ENCODE results near the gene MALT1.
A peak's percentile ranks its signal among the peaks of the same experiment; 100 is the strongest.
"Not testable (repeated sequence)": the region's sequence is repeated elsewhere in the genome, so short reads cannot be mapped to it uniquely, and the experiment has no call there.

Gene MALT1

DNA sequence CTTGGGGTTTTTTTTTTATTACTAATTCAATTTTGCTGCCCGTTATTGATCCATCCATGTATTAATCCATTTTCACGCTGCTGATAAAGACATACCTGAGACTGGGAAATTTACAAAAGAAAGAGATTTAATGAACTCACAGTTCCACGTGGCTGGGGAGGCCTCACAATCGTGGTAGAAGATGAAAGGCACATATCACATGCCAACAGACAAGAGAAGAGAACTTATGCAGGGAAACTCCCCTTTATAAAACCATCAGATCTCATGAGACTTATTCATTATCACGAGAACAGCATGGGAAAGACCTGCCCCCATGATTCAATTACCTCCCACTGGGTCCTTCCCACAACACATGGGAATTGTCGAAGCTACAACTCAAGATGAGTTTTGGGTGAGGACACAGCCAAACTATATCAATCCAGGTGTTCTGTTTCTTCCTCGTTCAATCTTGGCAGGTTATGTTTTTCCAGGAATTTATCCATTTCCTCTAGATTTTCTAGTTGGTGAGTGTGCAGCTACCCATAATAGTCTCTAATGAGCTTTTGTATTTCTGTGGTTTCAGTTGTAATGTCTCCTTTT is 18.0 kb upstream of the MALT1 start:
- DNase-seq (ENCODE audit: low spot score), result not testable (repeated sequence)

DNA sequence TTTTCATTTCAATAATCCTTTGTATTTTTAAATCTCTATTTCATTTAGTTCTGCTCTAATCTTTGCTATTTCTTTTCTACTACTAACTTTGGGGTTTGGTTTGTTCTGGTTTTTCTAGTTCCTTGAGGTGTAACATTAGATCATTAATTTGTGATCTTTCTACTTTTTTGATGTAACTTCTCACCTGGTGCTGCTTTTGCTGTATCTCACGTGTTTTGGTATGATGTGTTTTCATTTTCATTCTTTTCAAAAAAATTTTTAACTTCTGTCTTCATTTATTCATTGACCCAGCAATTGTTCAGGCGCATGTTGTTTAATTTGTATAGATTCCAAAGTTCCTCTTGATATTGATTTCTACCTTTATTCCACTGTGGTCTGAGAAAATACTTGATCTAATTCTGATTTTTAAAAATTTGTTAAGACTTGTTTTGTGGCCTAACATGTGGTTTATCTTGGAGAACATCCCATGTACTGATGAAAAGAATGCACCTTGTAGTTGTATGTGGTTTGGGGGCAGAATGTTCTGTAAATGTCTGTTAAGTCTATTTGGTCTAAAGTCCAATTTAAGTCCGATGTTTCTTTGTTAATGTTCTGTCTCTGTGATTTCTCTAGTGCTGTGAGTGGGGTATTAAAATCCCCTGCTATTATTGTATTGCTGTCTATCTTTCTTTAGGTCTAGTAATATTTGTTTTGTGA is 17.3 kb upstream of the MALT1 start:
- no peak for DNase-seq (ENCODE audit: low spot score)

DNA sequence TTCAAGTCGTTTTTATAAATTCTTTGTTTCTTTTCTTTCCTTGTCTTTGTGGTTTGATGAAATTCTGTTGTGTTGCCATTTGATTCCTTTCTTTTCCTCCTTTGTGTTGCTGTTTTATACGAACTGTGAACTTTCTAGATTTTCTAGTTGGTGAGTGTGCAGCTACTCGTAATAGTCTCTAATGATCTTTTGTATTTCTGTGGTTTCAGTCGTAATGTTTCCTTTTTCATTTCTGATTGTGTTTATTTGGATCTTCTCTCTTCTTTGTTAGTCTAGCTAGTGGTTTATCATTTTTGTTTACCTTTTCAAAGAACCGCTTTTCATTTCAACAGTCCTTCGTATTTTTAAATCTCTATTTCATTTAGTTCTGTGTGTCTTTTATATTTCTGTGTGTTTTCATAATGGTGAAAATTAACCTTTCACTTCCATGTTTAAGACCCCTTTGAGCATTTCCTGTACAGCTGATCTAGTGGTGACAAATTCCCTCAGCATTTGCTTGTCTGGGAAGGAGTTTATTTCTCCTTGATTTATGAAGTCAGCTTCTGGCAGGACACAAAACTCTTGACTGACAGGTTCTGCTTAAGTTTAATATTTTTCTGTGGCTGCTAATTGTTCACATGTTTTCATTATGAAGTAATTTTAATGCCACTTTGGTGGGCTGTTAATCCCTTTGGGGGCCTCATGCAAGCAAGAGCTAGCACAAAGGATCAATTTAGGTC is 16.2 kb upstream of the MALT1 start:
- DNase-seq (ENCODE audit: low spot score), result no peak

DNA sequence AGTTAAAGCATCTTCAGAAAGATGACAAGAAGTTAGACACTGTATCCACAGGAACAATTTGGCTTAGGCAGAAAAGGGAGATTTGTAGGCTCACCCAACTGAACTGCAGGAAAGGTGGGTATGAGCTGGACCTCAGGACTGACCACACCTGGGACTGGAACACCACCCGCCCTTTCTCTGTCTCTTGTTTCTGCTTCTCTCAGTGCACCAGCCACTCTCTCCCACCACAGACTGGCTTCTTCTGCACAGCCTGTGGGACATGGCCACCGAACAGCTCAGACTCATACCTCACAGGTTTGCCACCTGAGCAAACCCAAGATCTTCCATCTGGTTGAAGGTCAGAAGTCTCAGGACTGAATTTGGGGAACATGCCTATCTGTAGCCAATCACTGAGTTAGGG is 14.2 kb upstream of the MALT1 start:
- no peak for DNase-seq (ENCODE audit: low spot score)

GRCh38 chr18:58657494-58657893 is 13.8 kb upstream of the MALT1 start:
- no peak for DNase-seq (ENCODE audit: low spot score)

DNA sequence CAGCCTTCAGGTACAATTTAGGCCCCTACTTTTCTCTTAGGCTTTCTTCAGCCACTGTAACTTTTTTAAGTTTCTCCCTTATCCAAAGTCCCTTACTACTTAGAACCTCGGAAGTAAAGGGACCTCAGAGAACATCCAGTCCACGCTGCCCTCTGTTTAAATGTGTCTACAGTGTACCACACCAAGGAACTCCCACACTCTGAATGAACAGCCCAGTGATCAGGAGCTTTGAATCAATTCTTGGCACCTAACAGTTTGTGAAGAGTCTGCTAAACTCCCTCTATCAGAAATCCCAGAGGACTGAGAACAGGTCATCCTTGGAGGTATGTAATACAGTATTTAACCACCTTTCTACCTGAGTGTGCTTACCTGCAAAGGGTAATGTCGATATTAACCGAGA is 11.6 kb upstream of the MALT1 start:
- no peak for DNase-seq (ENCODE audit: low spot score)

- no peak for DNase-seq (ENCODE audit: low spot score)
These were observed 10.3 kb upstream of the MALT1 start for GRCh38 chr18:58660915-58661314.

GRCh38 chr18:58661423-58661822 is 9.8 kb upstream of the MALT1 start:
- DNase-seq (ENCODE audit: low spot score), result peak; percentile 28

GRCh38 chr18:58662118-58662517 is 9.1 kb upstream of the MALT1 start:
- DNase-seq (ENCODE audit: low spot score), result peak; percentile 36

DNA sequence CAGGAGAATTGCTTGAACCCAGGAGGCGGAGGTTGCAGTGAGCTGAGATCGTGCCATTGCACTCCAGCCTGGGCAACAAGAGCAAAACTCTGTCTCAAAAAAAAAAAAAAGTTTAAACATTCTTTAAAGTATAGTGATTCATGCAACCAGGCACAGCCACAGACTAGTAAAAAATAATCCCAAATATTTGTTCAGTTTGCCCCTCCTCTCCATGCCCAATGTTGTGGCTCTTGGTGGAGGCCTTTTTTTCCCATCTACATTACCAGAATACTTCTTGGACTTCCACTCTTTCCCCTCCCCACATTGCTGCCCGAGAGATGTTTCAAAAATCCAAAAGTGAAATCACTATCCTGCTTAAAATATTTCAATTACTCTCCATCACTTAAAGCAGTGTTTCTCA is 5.1 kb upstream of the MALT1 start:
- peak; percentile 36 for DNase-seq (ENCODE audit: low spot score)

DNA sequence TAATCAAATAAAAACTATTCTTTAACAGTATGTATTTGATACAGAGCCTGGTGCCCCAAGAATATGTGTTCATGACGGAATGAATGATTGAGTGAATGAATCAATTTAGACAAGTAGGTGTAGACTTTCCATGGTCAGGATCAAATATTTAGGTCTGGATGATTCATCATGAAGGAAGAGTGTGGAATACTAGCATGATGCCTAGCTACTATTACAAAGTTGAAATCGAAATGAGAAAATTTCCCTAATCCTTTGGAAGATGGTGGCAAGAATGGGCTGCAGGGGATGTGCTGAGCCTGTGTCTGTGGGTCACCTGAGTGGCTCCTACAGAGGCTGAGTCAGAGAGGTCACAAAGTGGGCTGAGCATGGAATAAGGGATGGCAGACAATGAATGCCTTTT is 3.1 kb upstream of the MALT1 start:
- DNase-seq (ENCODE audit: low spot score), result no peak

- no peak for DNase-seq (ENCODE audit: low spot score)
These were observed 2.4 kb upstream of the MALT1 start for GRCh38 chr18:58668897-58669296.

DNA sequence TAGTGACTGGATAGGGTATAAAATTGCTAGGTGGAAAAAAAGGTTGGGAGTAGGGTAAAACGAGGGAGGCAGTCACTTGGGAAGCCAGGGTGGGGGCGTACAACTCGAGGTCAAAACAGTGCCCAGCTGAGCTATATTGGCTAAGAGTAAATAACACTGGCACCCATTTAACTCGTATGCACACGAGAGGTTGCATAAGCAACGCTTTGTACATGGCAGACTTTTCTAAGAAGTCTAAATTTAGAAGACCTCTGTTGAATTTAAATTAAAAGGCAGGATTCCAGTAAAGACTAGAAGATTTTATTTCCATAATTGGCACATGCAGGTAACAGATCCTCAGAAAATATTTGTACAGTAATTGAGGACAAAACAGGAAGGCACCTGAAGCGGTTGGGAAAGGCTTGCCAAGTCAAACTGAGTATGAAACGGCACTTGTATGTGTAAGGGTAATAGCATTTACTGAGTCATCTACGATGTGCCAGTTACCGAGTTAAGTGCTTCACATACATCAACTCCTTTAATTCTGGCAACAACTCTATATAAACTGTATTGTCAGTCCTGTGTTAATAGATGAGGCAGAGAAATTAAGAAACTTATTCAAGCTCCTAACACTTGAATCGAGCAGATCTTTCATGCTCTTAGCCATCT is 1.4 kb upstream of the MALT1 start:
- DNase-seq (ENCODE audit: low spot score), result no peak

DNA sequence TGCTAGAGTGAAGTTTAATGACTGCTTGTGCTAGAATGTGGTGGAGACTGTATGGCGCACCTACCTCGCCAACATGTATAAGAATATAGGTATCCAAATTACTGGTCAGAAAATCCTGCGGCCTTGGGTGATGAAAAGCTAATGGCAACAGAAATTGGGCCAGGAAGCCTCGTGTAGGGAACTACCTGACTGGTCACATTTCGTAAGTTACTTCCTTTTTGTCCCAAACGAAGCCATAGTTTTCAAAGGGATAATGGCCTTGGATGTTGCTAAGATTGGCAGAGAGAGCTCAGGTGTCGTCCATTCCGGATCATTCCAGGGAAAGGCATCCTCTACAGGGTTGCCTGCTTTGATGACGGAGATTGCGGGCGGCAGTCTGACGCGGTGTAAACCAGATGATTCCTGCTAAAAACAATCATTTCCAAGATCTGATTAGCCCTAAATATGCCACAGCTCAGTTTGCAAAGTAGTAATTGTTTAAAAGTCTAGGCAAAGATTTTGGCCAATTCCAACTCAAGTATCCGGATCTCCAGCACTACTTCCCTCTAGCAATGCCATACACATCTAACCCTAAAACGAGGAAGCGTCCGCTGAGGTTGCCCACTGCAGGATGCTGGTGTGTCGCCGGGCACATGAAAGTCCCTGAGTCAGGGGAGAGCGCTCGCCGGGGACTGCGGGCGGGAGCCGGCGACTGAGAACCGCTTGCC is 708 bp upstream of the MALT1 start:
- DNase-seq (ENCODE audit: low spot score), result peak; percentile 24

GRCh38 chr18:58671632-58672564 is 633 bp downstream of the MALT1 start:
- peak; percentile 52 for DNase-seq (ENCODE audit: low spot score)

DNA sequence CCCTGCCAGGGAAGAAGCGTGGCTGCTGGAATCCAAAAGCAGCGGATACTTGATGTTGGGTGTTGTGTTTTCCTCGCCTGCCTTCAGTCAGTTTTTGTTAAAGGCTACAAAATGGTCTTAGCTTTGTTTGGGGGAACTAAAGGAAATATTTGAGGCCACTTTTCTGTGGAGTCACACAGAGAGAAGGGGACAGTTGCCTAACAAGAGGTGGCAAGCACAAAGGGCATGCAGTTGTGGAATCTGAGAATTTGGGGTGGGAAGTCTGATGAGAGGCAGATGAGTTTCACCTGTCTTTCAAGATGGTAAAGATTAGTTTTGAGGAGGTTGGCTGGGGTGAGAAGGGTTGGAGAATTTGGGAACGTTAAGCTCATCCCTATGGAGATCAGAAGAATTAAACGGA is 2.9 kb downstream of the MALT1 start:
- DNase-seq (ENCODE audit: low spot score), result no peak

DNA sequence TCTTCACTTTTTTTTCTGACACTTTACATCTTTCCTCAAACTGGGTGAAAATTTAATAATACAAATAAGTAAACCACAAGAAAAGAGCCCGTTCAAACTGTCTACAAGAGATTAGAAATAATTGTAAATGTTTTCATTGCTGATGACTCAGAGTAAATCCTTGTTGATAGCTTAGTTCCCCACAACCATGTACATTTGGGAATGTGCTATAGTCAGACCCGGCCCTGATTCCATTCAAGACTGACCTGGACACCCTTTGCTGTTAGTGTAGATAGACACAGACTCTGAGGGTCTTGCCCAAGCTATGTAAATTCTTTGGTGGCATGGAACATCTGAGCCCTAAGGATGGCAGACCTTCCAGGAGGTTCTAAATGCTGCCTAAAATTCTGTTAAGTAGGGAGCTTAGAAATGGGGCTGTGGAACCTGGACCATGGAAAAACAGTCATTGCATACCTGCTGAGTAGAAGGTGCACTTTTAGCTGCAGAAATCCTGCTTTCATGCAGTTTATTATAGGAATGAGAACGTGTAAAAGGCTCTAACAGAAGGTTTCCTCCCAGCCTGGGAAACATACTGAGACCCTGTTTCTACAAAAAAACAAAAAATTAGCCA is 3.7 kb downstream of the MALT1 start:
- no peak for DNase-seq (ENCODE audit: low spot score)

DNA sequence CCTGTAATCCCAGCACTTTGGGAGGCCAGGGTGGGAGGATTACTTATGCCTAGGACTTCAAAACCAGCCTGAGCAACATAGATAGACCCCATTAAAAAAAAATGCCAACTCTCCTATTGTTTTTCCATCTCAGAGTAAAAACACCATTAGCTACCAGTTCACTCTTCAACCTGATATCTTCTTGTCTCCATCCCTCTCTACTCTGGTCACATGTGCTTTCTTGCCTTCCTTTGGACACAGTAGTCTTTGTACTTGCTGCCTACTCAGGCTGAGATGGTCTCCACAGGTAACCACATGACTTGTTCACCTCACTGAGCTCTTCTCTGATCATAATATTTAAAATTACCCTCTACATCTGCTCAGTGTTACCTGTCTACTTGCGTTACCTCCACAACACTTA is 5.0 kb downstream of the MALT1 start:
- DNase-seq (ENCODE audit: low spot score), result no peak

GRCh38 chr18:58682429-58683069 is 11.3 kb downstream of the MALT1 start:
- peak; percentile 59 for DNase-seq (ENCODE audit: low spot score)

GRCh38 chr18:58687871-58688308 is 16.6 kb downstream of the MALT1 start:
- no peak for DNase-seq (ENCODE audit: low spot score)

All from AG20443 (cell line).